NCI-H2107 treated with DMSO at 0.1 percent for 48 hours (cell line): Measurements from ENCODE around the gene ZNF573.

Experiments used
- DNase-seq: peaks from one replicate; lab custom pipeline; 2025; ENCODE audit not compliant: unreplicated experiment; lab: John Stamatoyannopoulos, UW

Gene ZNF573

DNA sequence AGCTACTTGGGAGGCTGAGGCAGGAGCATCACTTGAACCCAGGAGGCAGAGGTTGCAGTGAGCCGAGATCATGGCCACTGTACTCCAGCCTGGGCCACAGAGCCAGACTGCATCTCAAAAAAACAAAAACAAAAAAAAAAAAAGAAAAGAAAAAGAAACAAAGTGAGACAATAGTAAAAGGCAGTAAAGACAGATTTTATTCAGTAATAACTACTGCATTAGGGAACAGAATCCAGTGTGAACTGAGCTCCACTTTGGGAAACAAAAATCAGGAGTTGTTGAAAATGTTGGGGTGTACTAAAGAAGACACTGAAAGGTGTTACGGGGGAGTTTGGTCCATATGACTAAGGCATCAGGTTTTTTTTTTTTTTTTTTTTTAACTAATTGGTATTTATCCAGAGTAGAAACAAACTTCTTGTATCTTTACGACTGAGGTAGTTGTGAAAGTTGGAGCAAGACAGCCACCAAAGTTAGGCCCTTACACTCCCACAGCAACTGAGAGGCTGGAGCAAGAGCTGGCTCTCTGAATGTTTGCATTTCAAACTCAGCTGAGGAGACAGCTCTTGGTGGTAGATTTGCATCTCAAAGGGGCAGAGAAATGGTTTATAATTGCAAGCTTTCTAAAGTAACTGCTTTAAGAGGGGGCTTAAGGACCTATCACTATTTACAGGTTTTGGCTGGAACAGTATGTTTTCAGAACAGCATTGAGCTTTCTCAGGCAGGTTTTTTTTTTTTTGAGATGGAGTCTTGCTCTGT is 84.1 kb downstream of the ZNF573 start:
- no peak for DNase-seq

DNA sequence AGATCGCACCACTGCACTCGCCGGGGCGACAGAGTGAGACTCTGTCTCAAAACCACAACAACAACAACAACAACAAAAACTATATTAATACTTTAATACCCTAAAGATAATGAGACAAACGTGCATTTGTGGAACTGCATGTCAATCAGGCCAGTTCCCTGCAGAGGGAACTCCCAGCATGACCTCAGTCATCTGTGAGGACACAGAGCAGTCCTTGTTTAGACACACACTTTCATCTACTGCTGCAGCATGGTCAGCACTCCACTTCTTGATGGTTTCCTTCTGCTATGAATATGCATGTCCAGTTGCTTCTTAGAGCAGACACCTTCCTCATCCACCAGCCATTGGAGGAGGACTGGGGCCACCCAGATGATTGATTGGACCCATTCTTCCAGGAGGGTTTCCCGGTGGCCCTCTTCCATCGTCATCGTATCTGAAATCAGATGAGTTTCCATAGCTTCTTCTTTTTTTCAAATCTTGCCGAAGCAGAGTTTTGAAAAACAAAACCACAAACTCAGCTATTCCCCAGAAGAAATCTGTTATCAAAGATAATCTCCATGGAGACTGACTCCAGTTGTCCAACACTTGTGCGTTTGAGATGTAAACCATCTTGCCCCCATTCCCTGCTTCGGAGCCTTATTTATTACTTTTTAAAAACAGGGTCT is 86.3 kb downstream of the ZNF573 start:
- DNase-seq: no peak

DNA sequence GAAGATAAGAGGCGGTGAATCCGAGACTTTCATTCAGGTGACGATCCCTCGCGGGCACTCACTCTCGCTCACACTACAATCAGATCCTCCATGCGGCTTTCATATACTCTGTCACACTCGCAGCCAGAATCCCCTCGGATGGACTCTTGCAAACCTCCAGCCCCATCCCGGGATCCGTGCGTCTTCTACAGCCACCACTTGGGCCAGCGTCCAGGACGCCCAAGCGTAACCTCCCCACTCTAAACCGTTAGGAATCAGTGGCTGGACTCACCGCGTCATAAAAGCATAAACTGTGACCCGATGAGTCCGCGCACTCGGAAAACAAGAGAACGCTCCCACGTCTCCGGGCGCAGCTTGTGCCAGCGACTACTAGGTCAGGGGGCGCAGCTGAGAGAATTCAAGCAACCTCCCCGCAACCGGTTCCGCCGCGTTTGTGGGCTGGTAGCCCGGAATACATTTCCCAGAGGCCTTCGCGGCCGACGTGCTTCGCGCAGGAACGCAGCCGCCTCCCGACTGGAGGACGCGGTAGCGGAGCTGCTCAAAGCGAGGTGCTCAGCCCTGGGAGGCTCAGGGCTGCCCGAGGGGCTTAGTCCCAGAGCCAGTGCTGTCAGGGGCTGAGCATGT is 87.4 kb downstream of the ZNF573 start:
- no peak for DNase-seq
